Coronary artery (tissue), 2 donors: ENCODE data around the gene ZMIZ1.

ENCODE experiments used
- DNase-seq: peaks from one replicate; pipeline ENCODE4 v3.0.0-alpha.2; 2017; ENCODE audit warnings: low spot score
- H3K27ac ChIP-seq, 2 donors: fragments of 200-600 bp; sonication (generic); one replicate each; pipeline ENCODE4 v1.5.1; 2016 to 2019
- H3K4me3 ChIP-seq: fragments of 200-600 bp; sonication (generic); 2 replicates; pipeline ENCODE4 v1.5.1; 2016; ENCODE audit warnings: mild to moderate bottlenecking, moderate library complexity
- CTCF ChIP-seq: fragments of 200-600 bp; sonication (generic); IDR thresholded peaks from one replicate; pipeline ENCODE4 v1.5.1; 2019; ENCODE audit warnings: antibody characterized with exemption

ZMIZ1 gene

GRCh38 chr10:79358811-79359210 is 290.0 kb downstream of the ZMIZ1 start:
- TF ChIP-seq CTCF: no peak
- DNase-seq: no peak

GRCh38 chr10:79359816-79360498 is 291.2 kb downstream of the ZMIZ1 start:
- no peak for TF ChIP-seq CTCF
- H3K4me3 ChIP-seq: no peak overlapping the region
- no peak for DNase-seq
- no peak overlapping the region for H3K27ac ChIP-seq

More at GRCh38 chr10:79358811-79359210, 290.0 kb downstream of the ZMIZ1 start:
- no peak overlapping the region for H3K27ac ChIP-seq
- H3K4me3 ChIP-seq: no peak overlapping the region

- H3K27ac ChIP-seq: no peak overlapping the region
- H3K4me3 ChIP-seq: no peak overlapping the region
- DNase-seq: no peak
- no peak for TF ChIP-seq CTCF
These were observed 292.0 kb downstream of the ZMIZ1 start for GRCh38 chr10:79360499-79361342.

GRCh38 chr10:79361726-79362397 is 293.1 kb downstream of the ZMIZ1 start:
- DNase-seq: no peak
- Histone ChIP-seq H3K4me3 (no peak overlapping the region), H3K27ac (no peak overlapping the region)
- TF ChIP-seq CTCF: no peak
